H1 (cell line): Measurements from ENCODE around the gene IGF2R. TPM values are rescaled to one million over a fixed set of nuclear protein-coding genes. Genes with fewer than 3 reads are reported as not detected.

Source experiments
- CHD7 ChIP-seq: fragments of 300-600 bp; sonication (generic); IDR thresholded peaks from 2 replicates; pipeline ENCODE4 v1.7.1; 2012; ENCODE audit warnings: low read length, moderate library complexity, mild to moderate bottlenecking, inconsistent platforms; ENCODE audit not compliant: insufficient replicate concordance
- polyA plus RNA-seq, 7 experiments: library from polyadenylated mRNA; depleted of rRNA in 3 of 7; stranded (reverse) in 5 of 7; unstranded in 2 of 7; fragments of >200 nt in 5 of 7; fragments of 200-250 nt in 2 of 7; gene quantifications; 1 replicate in 5 of 7; 2 replicates in 1 of 7; 4 replicates in 1 of 7; pipeline versions ENCODE4 v1.2.1 to v1.2.3, GENCODE V29; 2011 to 2013; ENCODE audit warnings: missing spikeins in 2 of 7, mixed read lengths in 2 of 7
- total RNA-seq: library from RNA; stranded (reverse); fragmentation: NEBNext Ultra II Directional; extraction: Animal tissue kit (Norgen Biotek cat#: 25700); gene quantifications from 2 replicates; pipeline ENCODE4 v1.2.1, GENCODE V29; 2021

Gene IGF2R
- total and polyA plus RNA-seq, 2 of the 8 experiments (the other 6 are each of a cell fraction or from before 2014, with no cell fraction given) = 20.6 to 74.1 TPM

GRCh38 chr6:159939591-159940016, 29.3 kb upstream of the IGF2R start (continued):
- no peak for TF ChIP-seq CHD7
